ENCODE data around the gene MYH11.
"Not testable (repeated sequence)": the region's sequence is repeated elsewhere in the genome, so short reads cannot be mapped to it uniquely, and the experiment has no call there.

Gene MYH11

DNA sequence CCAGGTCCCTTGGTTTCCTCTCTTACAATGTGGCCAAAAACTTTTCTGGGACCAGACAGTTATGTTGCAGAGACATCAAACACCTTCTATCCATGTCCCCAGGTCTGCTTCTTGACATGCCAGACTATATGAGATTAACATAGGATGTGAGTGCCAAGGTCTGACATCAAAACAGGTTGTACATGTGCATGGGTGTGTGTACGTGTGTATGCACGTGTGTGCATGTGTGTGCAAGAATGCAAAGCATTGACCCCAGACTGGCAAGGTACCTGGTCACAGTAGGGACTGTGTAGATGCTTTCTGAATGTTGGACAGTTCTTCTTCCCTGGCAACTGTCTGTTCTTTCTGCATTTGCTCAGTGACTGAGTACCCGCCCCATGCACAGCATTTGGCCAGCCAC is 121.2 kb downstream of the MYH11 start:
- Mint-ChIP-seq H3K27me3 (ENCODE audit: low read depth) (peaks cover 18% of the 10 kb centered on the region), H3K27ac (no peak overlapping the region), H3K36me3 (ENCODE audit: low read depth) (no peaks in the 10 kb centered on the region), H3K4me1 (peaks cover 4% of the 10 kb centered on the region), H3K4me3 (no peak overlapping the region), H3K9me3 (peaks cover 2% of the 10 kb centered on the region)
- TF ChIP-seq CTCF (IDR thresholded peaks at IDR 0.05; ENCODE audit: unreplicated experiment in 3 of 3): no peak

DNA sequence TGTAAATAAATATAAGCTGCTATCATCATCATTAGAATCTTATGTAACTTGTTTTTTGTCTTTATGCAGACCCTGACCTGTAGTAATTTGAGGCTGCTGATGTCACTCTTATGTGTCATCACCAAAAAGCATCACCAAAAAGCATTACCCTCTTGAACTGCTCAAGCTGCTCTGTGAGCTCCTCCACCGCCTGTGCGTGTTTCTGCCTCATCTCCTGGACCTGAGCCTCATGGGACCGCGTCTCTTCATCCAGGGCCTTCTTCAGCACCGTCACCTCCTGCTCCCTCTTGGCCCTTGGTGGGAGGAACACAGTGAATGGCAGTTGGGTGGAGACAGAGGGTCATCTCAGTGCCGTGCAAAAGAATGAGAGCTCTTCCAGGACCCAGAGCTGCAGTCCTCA is 124.4 kb downstream of the MYH11 start:
- Mint-ChIP-seq H3K9me3 (no peaks in the 10 kb centered on the region), H3K4me1 (no peaks in the 10 kb centered on the region), H3K27ac (no peak overlapping the region), H3K27me3 (ENCODE audit: low read depth) (peaks cover 18% of the 10 kb centered on the region), H3K36me3 (ENCODE audit: low read depth) (no peaks in the 10 kb centered on the region), H3K4me3 (no peak overlapping the region)
- TF ChIP-seq CTCF (IDR thresholded peaks at IDR 0.05; ENCODE audit: unreplicated experiment in 3 of 3): no peak

GRCh38 chr16:15729152-15729551 is 127.7 kb downstream of the MYH11 start:
- no peak overlapping the region for H3K4me3 Mint-ChIP-seq

GRCh38 chr16:15727697-15728096 is 129.1 kb downstream of the MYH11 start:
- not testable (repeated sequence) for H3K9me3 Mint-ChIP-seq; H3K4me3 Mint-ChIP-seq; H3K27ac Mint-ChIP-seq; H3K27me3 Mint-ChIP-seq (ENCODE audit: low read depth); H3K4me1 Mint-ChIP-seq
- peaks cover 11% of the 10 kb centered on the region for H3K36me3 Mint-ChIP-seq (ENCODE audit: low read depth)

More at GRCh38 chr16:15729152-15729551, 127.7 kb downstream of the MYH11 start:
- Mint-ChIP-seq H3K27me3 (ENCODE audit: low read depth) (peaks cover 3% of the 10 kb centered on the region), H3K27ac (no peak overlapping the region), H3K36me3 (ENCODE audit: low read depth) (peaks cover 11% of the 10 kb centered on the region), H3K4me1 (no peaks in the 10 kb centered on the region), H3K9me3 (no peaks in the 10 kb centered on the region)
- no peak for TF ChIP-seq CTCF (IDR thresholded peaks at IDR 0.05; ENCODE audit: unreplicated experiment in 3 of 3)

GRCh38 chr16:15726715-15727114 is 130.1 kb downstream of the MYH11 start:
- Mint-ChIP-seq H3K27me3 (ENCODE audit: low read depth) (no peaks in the 10 kb centered on the region), H3K9me3 (no peaks in the 10 kb centered on the region), H3K36me3 (ENCODE audit: low read depth) (peaks cover 11% of the 10 kb centered on the region), H3K27ac (no peak overlapping the region), H3K4me1 (no peaks in the 10 kb centered on the region), H3K4me3 (no peak overlapping the region)
- TF ChIP-seq CTCF (IDR thresholded peaks at IDR 0.05; ENCODE audit: unreplicated experiment in 3 of 3): no peak

DNA sequence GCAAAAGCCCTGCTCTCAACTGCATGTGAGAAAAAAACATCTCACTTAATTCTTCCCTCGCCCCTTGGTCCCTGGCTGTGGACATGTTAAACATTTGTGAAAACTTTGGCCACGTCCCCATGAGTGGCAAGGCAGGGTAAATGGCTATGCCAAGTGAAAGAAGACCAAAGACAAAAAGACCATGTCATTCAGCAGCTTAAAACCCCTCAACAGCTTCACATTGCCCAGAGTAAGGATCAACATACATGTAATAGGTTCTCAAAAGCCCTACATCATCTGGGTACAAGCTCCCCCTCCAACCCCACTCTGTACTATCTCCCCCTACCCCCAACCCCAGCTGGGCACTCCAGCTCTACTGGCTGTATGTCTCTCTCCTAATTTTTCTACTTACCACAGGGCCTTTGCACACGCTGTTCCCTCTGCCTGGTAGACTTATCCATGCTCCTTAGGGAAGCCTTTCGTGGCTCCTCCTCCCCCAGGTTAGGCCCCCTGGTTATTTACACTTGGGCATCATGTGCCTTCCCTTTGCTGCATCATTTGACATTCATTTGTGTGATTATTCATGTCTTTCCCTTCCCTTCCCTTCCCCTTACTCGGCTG is 131.1 kb downstream of the MYH11 start:
- H3K4me3 Mint-ChIP-seq: no peak overlapping the region
- H3K27me3 Mint-ChIP-seq (ENCODE audit: low read depth): no peaks in the 10 kb centered on the region
- H3K27ac Mint-ChIP-seq: no peak overlapping the region
- no peak for TF ChIP-seq CTCF (IDR thresholded peaks at IDR 0.05; ENCODE audit: unreplicated experiment in 3 of 3)
- H3K36me3 Mint-ChIP-seq (ENCODE audit: low read depth): peaks cover 13% of the 10 kb centered on the region
- no peaks in the 10 kb centered on the region for H3K4me1 Mint-ChIP-seq
- no peaks in the 10 kb centered on the region for H3K9me3 Mint-ChIP-seq
